ENCODE measurements around the gene SLC19A3.

DNA sequence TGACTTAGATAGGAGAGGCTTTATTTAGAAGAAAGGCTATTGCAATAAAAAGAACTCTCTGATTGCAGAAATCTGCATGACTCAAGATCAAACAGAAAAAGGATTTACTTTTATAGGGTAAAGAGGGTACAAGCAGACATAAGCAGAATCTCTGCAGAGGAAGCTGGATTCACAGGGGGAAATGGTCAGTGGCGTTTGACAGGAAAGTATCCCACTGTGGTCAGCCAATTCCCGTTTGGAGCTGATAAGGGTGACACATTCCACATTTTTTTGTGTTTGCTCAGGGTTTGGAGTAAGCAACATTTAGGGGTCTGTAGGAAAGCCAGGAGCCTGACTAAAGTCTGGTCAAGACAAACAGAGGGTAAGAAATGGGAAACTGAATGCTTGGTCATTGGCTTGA is 75.2 kb downstream of the SLC19A3 start:
- no peak for TF ChIP-seq POLR2A (IDR thresholded peaks at IDR 0.05)
- TF ChIP-seq, protein P1, sequence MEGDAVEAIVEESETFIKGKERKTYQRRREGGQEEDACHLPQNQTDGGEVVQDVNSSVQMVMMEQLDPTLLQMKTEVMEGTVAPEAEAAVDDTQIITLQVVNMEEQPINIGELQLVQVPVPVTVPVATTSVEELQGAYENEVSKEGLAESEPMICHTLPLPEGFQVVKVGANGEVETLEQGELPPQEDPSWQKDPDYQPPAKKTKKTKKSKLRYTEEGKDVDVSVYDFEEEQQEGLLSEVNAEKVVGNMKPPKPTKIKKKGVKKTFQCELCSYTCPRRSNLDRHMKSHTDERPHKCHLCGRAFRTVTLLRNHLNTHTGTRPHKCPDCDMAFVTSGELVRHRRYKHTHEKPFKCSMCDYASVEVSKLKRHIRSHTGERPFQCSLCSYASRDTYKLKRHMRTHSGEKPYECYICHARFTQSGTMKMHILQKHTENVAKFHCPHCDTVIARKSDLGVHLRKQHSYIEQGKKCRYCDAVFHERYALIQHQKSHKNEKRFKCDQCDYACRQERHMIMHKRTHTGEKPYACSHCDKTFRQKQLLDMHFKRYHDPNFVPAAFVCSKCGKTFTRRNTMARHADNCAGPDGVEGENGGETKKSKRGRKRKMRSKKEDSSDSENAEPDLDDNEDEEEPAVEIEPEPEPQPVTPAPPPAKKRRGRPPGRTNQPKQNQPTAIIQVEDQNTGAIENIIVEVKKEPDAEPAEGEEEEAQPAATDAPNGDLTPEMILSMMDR (IDR thresholded peaks at IDR 0.05) = no peak
